ENCODE results near the gene LTF.
A peak's percentile ranks its signal among the peaks of the same experiment; 100 is the strongest.

Gene LTF

DNA sequence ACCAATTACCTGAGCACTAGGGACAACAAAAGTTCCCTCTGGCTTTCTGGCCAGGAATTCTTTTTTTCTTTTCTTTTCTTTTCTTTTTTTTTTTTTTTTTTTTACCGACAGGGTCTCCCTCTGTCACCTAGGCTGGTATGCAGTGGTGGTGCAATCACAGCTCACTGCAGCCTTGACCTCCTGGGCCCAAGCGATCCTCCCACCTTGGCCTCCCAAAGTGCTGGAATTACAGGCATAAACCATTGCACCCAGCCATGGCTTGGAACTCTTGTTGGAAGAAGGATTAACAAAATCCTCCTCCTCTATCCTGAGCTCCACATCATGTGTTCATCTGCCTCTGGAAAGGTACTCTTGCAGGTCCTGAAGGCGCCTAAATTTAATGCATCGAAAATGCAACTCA is 2.9 kb upstream of the LTF start:
- no peak for DNase-seq

DNA sequence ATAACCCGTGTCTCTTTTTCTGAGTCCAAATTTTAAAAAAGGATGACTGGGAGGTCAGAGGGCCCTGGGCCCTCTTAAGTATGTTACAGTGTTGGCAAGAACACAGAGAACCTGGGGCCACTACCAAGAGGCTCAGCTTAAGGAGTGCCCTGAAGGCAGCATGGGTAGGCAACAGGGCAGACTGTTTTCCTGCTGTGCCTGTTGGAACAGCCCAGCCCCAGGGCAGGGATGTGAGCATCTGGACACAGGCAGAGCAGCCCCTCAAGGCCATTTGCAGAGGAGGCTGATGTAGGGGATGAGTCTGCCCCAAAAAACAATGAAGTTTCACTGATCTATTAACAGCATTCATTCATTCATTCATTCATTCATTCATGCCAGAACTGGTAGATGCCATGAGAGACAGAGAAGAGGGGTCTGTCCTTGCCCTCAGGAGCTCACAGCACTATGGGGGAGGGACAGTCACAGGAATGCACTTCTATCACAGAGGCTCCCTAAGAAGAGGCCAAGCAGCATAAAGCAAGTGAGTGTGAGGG is 2.2 kb upstream of the LTF start:
- DNase-seq, result no peak

DNA sequence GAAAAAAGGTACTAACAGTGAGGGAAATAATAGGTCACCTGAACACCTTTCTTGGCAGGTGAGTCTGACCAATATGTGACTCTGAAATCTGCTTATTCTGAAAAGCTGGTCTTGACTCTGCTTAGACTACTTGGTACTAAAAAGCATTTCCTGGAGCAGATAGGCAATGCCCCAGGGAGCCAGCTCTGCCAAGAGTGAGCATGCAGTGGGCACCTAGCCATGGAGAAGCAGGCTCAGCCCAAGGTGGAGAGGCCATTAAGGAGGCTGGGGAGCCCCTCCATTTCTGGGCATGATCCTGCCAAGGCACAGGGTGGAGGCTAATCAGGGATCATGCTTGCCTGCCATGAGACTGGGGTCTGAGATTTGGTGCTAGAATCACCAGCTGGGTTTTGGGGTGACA is 1.6 kb upstream of the LTF start:
- DNase-seq, result no peak

DNA sequence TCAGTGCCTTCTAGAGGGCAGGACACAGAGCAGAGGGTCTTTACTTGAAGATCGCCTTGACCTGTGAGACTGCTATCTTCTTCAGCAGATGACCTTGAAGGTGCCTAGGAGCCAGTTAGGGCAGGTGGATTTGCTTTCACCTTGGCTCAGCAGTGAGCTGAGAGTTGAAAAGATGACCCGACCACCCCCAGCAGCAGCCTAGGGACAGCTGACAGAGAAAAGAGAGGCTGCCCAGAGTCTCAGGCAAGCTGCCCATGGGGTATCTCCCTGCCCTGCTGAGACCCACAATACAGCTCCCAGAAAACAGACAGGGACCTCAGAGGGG is 453 bp upstream of the LTF start:
- DNase-seq, result no peak

DNA sequence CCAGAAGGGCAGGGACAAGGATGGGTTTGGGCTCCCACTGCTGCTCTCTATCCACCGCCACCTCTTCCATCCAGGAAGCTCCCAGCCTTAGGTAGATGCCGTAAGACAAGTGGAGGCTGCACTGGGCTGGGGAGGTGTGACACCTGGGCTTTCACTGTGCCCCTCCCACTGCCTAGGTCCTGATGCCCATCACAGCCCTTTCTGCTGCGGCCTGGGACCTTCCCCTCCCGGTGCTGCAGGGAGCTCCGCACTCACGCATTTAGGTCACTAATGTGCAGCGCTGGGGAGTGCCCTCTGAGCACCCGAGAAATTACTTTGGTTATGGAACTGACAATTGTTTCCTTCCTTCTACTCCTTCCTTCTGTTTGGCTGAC is 850 bp downstream of the LTF start:
- DNase-seq, result no peak

DNA sequence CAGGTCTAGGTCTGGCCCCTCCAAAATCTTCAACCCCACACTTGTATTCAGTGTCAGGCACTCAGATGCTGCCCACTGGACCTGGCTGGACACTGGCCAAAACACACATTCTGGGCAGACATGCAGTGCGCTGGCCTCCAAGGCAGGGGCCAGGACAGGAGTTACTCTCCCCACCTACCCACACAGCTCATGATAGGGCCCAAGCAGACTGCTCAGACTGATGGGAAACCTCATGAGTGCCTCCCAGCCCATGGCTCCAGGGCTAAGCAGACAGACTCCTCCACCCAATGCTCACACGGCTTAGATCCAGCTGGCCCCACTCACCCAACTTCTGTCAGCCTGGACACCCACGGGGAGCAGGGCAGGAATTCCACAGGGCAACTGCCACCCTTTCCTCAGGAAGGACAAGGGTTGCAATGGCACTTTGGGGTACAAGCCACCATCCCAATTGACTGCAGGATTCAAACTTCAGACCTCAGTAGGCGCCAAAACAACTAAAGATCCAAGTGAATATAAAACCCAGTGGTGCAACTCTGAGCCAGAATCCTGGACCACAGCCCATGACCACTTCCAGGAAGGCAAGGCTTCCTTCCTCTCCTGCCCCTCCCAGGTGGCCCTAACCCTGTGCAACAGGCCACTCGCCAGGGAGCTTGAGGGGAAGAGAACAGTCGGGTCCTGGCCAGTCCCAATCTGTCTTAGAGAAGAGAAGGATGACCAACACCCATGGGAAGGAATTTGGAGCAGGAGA is 1.4 kb downstream of the LTF start:
- DNase-seq, result no peak

DNA sequence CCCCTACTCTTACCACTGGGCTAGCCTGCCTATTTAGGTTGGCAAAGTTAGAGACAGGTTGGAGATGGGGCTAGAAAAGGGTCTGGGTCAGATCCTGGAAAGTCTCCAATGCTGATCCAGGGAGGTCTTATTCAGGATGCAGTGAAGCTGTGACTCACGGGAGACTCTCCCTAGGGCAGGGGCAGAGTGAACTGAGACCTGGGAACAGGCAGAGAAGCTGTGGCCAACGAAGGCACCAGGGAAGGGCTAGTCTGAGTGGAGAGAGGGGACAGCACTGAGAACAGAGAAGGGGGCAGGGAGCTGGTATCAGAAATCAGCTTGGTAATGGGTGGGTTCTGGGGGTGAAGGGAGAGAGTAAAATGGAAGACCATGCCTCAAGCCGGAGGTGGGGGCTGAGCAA is 2.2 kb downstream of the LTF start:
- no peak for DNase-seq

GRCh38 chr3:46462111-46462510 is 2.6 kb downstream of the LTF start:
- no peak for DNase-seq

GRCh38 chr3:46460051-46460450 is 4.7 kb downstream of the LTF start:
- no peak for DNase-seq

GRCh38 chr3:46456118-46456517 is 8.6 kb downstream of the LTF start:
- DNase-seq, result no peak

- no peak for DNase-seq
Measured at GRCh38 chr3:46455231-46456115, 9.2 kb downstream of the LTF start.

GRCh38 chr3:46454606-46455005 is 10.1 kb downstream of the LTF start:
- no peak for DNase-seq

DNA sequence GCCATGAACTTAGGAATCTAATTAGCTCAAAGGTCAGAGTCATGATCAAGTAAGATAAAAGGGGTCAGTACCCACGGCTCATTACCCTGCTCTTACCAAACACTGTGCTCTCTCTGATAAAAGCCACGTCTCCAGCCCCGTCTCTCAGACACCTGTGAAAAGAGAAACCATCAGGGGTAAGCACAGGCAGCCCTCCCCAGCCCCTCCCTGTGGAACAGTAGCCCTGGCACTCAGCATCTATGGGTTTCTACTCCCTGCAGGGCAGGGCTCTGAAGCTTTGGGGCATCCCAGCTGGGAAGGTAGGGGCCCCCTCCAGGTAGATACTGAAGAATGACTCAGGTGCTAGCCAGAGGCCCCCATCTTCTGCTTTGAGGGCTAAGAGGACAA is 10.5 kb downstream of the LTF start:
- DNase-seq, result no peak

GRCh38 chr3:46453526-46454208 is 11.0 kb downstream of the LTF start:
- DNase-seq, result no peak

DNA sequence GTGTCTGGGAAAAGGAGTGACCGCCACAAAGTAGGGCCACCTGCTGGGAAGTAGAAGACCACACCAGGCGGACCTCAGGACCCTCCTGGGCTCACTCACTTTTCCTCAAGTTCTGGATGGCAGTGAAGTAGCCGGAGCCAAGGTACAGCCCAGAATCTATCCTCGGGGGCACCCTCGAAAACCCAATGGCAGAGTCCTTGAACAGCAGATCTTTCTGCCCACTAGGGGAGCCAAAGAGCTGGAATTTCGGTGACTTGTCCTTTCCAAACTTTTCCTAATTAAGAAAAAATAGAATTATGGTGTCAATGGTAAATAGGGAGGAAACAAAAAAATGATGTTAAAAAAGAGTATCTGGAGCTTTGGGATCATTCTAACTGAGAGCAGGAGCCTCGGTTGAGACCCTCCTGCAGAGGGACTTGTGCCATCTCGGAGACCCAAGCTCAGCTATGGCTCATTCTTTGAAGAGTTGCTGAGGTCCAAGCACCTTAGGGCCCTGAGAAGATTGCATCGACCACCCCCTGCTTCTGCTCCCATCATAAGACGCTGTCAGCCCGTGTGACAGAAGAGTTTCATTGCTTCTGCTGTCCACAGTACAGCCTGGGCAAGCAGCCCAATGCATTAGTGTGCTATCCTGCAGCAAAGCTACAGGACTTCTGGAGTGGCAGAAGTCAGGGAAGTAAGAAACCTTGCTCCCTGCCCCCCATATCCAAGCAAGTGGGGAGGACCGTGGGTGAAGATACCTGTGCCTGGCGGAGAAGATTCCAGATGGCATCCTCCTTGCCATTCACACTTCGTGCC is 14.8 kb downstream of the LTF start:
- DNase-seq, result peak; percentile 5

GRCh38 chr3:46448721-46449120 is 16.0 kb downstream of the LTF start:
- DNase-seq, result no peak

- DNase-seq, result no peak
Measured at GRCh38 chr3:46447228-46447985, 17.3 kb downstream of the LTF start.

- DNase-seq, result peak; percentile 34
Measured at GRCh38 chr3:46442576-46443530, 21.9 kb downstream of the LTF start.

DNA sequence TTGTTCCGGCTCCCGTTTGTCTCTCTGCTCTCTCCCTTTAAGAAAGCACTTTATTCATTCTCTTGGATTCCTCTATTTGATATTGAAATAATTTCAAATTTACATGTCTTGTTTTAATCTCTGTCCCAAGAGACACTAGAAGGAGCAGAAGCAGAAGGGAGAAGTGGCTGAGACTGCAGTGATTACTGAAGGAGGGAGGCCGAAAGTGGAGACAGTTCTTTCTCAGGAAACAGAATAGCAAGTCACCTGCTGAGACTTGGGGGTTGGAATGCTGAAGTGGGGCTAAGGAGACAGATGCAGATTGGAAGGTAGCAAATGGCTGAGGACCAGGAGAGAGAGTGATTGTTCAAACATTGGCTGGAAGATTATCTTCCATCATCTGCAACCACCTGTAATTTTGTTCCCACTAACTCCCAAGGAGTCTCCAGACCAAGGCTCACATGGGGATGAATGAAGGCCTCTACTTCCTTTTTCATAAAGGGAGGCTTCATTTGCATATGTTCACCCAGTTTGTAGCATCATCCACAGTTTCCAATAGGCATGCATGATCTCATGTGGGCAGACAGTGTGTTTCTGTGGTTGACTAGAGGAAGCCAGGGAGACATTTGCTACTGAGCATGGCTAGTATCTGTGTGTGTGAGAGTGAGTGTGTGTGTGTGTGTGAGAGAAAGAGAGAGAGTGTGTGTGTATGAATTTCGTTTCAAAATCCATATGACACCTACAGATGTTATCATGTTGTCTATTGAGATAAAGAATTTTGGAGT is 24.0 kb downstream of the LTF start:
- no peak for DNase-seq

- DNase-seq, result no peak
Measured at GRCh38 chr3:46438831-46439230, 25.9 kb downstream of the LTF start.
